ENCODE results near the gene ORC4. TPM values are rescaled to one million over a fixed set of nuclear protein-coding genes. Genes with fewer than 3 reads are reported as not detected.

ORC4 gene
- total RNA-seq, 1 donor from 2014 or later = 25.9 TPM

GRCh38 chr2:147934881-147935620, 85.5 kb downstream of the ORC4 start:
- no peak for DNase-seq (ENCODE audit: low read depth, low spot score)

DNA sequence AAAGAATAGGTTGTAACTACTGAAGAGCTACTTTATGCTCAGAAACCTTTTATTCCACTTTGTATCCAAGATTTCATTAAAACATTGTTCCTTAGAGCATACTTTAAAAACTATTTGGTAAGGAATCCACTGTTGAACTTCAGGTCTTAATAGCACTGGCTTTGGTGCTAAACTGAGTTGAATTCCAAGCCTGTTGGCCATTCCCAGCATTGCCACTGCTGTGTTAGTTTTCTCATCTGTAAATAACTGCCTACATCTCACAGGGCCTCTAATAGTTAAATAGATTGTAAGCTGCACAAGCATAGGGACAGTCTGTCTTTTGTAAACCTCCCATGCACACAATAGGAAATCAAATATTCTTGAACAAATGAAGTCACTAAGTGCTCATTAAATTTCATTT, 86.6 kb downstream of the ORC4 start:
- no peak for DNase-seq (ENCODE audit: low read depth, low spot score)

GRCh38 chr2:147927053-147927588, 93.4 kb downstream of the ORC4 start:
- no peak for DNase-seq (ENCODE audit: low read depth, low spot score)

- peak; percentile 46 for DNase-seq (ENCODE audit: low read depth, low spot score)
Measured at GRCh38 chr2:147925886-147926285, 94.7 kb downstream of the ORC4 start.

GRCh38 chr2:147924647-147925046, 95.9 kb downstream of the ORC4 start:
- no peak for DNase-seq (ENCODE audit: low read depth, low spot score)

DNA sequence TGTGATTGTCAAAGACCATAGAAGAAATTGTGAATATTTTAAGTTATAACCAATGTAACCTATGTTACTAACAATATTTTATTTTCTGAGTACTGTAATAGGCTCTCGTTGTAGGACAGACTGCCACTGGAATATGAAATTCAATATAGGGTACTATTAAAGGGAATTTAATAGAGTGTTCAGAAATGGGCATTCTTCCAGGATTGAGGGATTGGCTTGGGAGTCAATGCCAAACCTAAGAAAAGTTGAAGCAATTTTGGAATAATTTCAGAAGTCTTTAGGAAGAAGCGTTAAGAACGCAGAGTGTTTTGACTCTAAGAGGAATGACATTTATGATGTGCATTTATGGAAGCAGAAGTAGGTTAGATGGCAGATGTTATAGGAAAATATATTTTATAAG, 96.7 kb downstream of the ORC4 start:
- no peak for DNase-seq (ENCODE audit: low read depth, low spot score)

DNA sequence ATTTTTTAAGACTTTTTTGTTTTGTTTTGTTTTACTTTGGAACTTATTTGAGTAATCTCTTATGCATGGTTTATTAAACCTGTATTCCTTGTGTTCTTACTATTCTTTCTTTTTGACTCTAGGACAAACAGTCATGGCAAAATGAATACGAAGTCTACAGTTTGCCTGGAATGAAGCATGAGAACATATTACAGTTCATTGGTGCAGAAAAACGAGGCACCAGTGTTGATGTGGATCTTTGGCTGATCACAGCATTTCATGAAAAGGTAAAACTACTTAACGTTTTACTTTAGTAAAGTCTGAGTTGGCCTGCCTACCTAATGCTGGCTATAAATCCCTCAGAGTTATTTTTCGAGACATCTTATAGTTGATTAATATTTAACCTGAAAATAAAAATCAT, 103.4 kb downstream of the ORC4 start:
- DNase-seq (ENCODE audit: low read depth, low spot score) = no peak

- DNase-seq (ENCODE audit: low read depth, low spot score) = no peak
Measured at GRCh38 chr2:147916723-147917122, 103.8 kb downstream of the ORC4 start.

DNA sequence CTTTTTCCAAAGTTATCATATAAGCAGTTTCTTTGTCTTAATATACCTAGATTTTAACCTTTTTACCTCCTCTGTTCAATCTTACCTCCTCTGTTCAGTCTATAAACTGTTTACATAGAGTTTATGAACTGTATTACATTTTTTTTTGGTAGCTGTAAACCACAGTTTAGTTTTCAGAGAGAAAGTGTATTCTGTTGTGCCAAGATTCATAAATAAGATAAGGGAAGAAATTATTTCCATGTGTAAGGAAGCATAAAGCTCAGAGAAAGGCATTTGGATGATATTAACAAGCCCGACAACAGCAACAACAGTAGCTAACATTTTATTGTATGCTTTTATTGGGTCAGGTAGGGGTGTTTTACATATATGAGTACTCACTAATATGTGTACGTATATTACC, 104.5 kb downstream of the ORC4 start:
- DNase-seq (ENCODE audit: low read depth, low spot score) = no peak

DNA sequence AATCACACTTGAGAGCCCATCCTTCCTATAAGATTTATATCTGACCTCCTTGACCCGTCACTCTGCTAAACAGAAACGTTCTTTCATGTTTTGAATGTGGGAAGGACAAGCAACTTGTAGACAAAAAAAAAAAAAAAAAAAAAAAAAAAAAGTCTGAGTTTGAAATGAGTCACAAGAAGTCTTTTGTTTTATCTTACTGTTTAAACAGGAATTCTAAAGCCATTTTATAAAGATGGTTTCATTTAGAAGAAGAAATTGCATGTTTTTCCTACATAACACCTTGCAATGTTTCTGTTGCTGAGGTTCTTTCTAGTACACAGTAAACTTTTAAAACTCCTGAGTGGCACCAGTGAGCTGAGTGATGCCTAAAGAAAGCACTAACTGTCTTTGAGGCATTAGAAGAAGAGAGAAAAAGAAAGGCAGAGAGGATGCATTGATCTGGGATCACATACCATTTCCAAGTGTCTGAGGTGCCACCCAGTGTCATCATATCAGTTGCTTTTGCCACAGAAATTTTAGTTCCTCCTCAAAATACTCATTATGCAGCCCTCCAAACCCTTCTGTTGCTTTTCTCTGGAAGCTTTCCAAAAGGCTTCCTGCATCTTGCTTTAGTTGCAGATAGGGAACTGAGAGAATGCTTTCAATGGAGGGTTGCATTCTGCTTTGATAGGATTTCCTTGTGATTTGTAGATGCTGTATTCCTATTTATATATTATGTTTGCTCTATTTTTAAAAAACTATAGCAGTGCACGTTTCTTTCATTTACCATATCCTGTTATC, 106.6 kb downstream of the ORC4 start:
- no peak for DNase-seq (ENCODE audit: low read depth, low spot score)

- peak; percentile 72 for DNase-seq (ENCODE audit: low read depth, low spot score)
Measured at GRCh38 chr2:147910990-147911473, 109.5 kb downstream of the ORC4 start.

DNA sequence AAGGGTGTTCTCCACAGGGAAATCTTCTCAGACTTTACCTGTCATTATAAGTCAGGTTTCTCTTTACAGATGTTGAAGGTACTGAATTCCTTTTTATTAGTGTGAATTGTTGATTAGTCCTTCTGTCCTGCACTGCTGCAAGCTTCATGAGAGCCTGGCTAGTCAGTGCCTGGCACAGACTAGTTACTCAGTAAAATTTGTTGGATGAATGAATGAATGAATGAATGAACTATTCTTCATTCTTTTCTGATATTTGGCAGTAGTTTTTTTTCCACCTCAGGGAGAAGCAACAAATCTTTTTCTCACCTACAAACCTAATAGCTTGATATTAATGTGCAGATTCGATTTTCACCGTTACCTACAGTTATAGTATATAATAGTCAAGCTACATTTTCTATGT, 111.4 kb downstream of the ORC4 start:
- no peak for DNase-seq (ENCODE audit: low read depth, low spot score)

- no peak for DNase-seq (ENCODE audit: low read depth, low spot score)
Measured at GRCh38 chr2:147904051-147904450, 116.5 kb downstream of the ORC4 start.

- no peak for DNase-seq (ENCODE audit: low read depth, low spot score)
Measured at GRCh38 chr2:147888680-147889079, 131.9 kb downstream of the ORC4 start.

- no peak for DNase-seq (ENCODE audit: low read depth, low spot score)
Measured at GRCh38 chr2:147886136-147886535, 134.4 kb downstream of the ORC4 start.

DNA sequence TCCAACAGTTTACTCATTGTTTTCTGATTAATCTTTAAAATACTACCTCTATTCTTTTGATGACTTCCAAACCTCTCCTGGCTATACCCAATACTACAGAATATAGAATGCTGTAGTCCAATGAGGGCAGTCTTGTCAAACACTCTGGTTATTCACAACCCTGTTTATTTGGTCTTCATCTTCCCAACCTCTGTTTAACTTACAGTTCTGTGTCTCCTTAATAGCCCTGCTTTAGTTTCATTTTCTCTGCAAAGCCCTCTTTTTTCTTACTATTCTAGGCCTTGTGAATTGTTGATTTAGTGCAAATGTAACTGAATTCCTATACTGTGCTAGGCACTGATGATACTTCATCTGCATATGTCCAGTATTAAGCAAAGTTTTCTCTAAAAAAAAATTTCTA, 135.7 kb downstream of the ORC4 start:
- no peak for DNase-seq (ENCODE audit: low read depth, low spot score)

- no peak for DNase-seq (ENCODE audit: low read depth, low spot score)
Measured at GRCh38 chr2:147882631-147883030, 137.9 kb downstream of the ORC4 start.

Other genes starting within 250 kb of the ORC4 start
- 5.7 and 6.3 TPM in 2 replicates for gene ACVR2A, start 175.7 kb downstream of the ORC4 start, total RNA-seq
- 7.3 and 13.0 TPM in 2 replicates for gene MBD5, start 354 bp upstream of the ORC4 start, total RNA-seq